Keratinocyte (primary cell): ENCODE results near the gene RAPGEF3. TPM values are rescaled to one million over a fixed set of nuclear protein-coding genes. Genes with fewer than 3 reads are reported as not detected.

ENCODE experiments used
- DNase-seq: peaks from one replicate; pipeline ENCODE4 v3.0.0-alpha.2; 2011; ENCODE audit warnings: low read depth, missing footprints, low spot score
- FAIRE-seq: peaks from 2 replicates; lab custom pipeline; 2011; peaks lifted over from hg19 to GRCh38; lab: Jason Lieb, UNC
- H2AFZ ChIP-seq: 2 replicates; pipeline ENCODE4 v1.6.0; 2012; ENCODE audit warnings: low read length, control low read depth, inconsistent platforms; ENCODE audit not compliant: control insufficient read depth
- H3K27ac ChIP-seq: 2 replicates; pipeline ENCODE4 v1.5.1; 2011; ENCODE audit warnings: low read length; ENCODE audit not compliant: control insufficient read depth, insufficient read depth
- H3K27me3 ChIP-seq: 3 replicates; pipeline ENCODE4 v1.6.0; 2011; ENCODE audit warnings: low read length; ENCODE audit not compliant: control insufficient read depth, insufficient read depth; ENCODE audit errors: extremely low read depth
- H3K36me3 ChIP-seq, 2 experiments: 2 replicates in 1 of 2; 3 replicates in 1 of 2; pipeline ENCODE4 v1.5.1; 2011; ENCODE audit warnings: low read length in 2 of 2, mild to moderate bottlenecking in 1 of 2; ENCODE audit not compliant: control insufficient read depth in 2 of 2, insufficient read depth in 2 of 2; ENCODE audit errors: extremely low read depth in 1 of 2
- H3K4me1 ChIP-seq: 3 replicates; pipeline ENCODE4 v1.5.1; 2011; ENCODE audit warnings: low read length; ENCODE audit not compliant: control insufficient read depth, insufficient read depth; ENCODE audit errors: extremely low read depth
- H3K4me2 ChIP-seq: 3 replicates; pipeline ENCODE4 v1.6.0; 2011; ENCODE audit warnings: low read depth, low read length; ENCODE audit not compliant: control insufficient read depth, insufficient read depth; ENCODE audit errors: extremely low read depth
- H3K4me3 ChIP-seq, 3 experiments: fragments of 200-600 bp in 1 of 3; sonication (generic) in 1 of 3; 2 replicates in 2 of 3; 3 replicates in 1 of 3; pipeline ENCODE4 v1.5.1; 2011 to 2016; ENCODE audit warnings: low read length in 3 of 3, mild to moderate bottlenecking in 3 of 3, control low read depth in 2 of 3, inconsistent platforms in 1 of 3, low read depth in 1 of 3, mixed read lengths in 1 of 3, mixed run types in 1 of 3, moderate library complexity in 1 of 3; ENCODE audit not compliant: control insufficient read depth in 2 of 3, insufficient read depth in 2 of 3; ENCODE audit errors: extremely low read depth in 1 of 3
- H3K79me2 ChIP-seq: 2 replicates; pipeline ENCODE4 v1.6.0; 2012; ENCODE audit warnings: low read length; ENCODE audit not compliant: control insufficient read depth, insufficient read depth
- H3K9ac ChIP-seq: 3 replicates; pipeline ENCODE4 v1.6.0; 2011; ENCODE audit warnings: low read length; ENCODE audit not compliant: control insufficient read depth, insufficient read depth; ENCODE audit errors: extremely low read depth
- H3K9me1 ChIP-seq: 3 replicates; pipeline ENCODE4 v1.6.0; 2011; ENCODE audit warnings: low read length; ENCODE audit not compliant: control insufficient read depth, insufficient read depth; ENCODE audit errors: extremely low read depth
- H3K9me3 ChIP-seq: 2 replicates; pipeline ENCODE4 v1.5.1; 2012; ENCODE audit warnings: low read depth, low read length; ENCODE audit not compliant: control insufficient read depth
- H4K20me1 ChIP-seq: 3 replicates; pipeline ENCODE4 v1.6.0; 2011; ENCODE audit warnings: low read length; ENCODE audit not compliant: control insufficient read depth, insufficient read depth; ENCODE audit errors: extremely low read depth
- EZH2 ChIP-seq: IDR thresholded peaks from one replicate; pipeline ENCODE4 v1.6.1; 2012; ENCODE audit warnings: inconsistent platforms, mild to moderate bottlenecking, low read length, moderate library complexity
- dilution Hi-C: fragments of 300-500 bp; cut with MboI; formaldehyde crosslinking; loops from one replicate; pipeline ENCODE4 v1.7.0; 2020; ENCODE audit warnings: low sequenced_read_pairs; ENCODE audit not compliant: extremely low pct_ligation_motif_present
- polyA plus RNA-seq, 5 experiments: library from polyadenylated mRNA; depleted of rRNA in 3 of 5; stranded (reverse) in 3 of 5; stranded (forward) in 1 of 5; unstranded in 1 of 5; fragments of >200 nt; gene quantifications; 1 replicate in 1 of 5; 2 replicates in 3 of 5; 3 replicates in 1 of 5; pipeline versions ENCODE4 v1.2.1 to v1.2.3, GENCODE V29; 2011 to 2012; ENCODE audit warnings: missing spikeins in 2 of 5, low read depth in 1 of 5, low replicate concordance in 1 of 5
- TF ChIP-seq, protein P1 (sequence below), 3 experiments: IDR thresholded peaks in 1 of 3; conservative IDR thresholded peaks in 1 of 3; optimal IDR thresholded peaks in 1 of 3; 2 replicates in 2 of 3; 3 replicates in 1 of 3; pipeline versions ENCODE3 to v1.5.1; 2011; ENCODE audit warnings: low read length in 3 of 3, mild to moderate bottlenecking in 3 of 3, moderate library complexity in 2 of 3, control low read depth in 1 of 3, inconsistent platforms in 1 of 3; ENCODE audit not compliant: insufficient read depth in 2 of 3; ENCODE audit errors: extremely low read depth in 1 of 3

The RAPGEF3 gene
- polyA plus RNA-seq, 1 donor (not counting 4 experiments of a cell fraction or from before 2014, with no cell fraction given) = 5.1 TPM

DNA sequence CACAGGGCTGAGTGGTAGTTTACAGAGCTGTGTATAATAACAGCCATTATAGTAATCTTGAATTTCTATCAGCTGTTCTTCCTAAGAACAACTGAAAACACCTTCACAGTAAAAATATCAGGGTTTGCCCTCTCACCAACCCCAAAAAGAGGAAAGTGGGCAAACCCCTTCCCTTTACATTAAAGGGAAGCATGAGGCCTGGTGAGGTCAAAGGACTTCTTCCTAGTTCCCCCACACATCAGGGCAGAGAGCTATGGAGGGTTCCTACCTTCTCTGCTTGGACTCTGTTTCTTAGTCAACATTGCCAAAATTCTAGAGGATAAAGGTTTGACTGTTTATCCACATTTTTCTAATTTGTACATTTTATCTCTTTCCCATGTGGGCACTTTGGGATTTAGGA is 48.4 kb downstream of the RAPGEF3 start:
- no peak overlapping the region for H3K9ac ChIP-seq
- no peaks in the 10 kb centered on the region for H4K20me1 ChIP-seq
- H3K36me3 ChIP-seq = no peaks in the 10 kb centered on the region
- no peak for TF ChIP-seq EZH2
- TF ChIP-seq, protein P1, sequence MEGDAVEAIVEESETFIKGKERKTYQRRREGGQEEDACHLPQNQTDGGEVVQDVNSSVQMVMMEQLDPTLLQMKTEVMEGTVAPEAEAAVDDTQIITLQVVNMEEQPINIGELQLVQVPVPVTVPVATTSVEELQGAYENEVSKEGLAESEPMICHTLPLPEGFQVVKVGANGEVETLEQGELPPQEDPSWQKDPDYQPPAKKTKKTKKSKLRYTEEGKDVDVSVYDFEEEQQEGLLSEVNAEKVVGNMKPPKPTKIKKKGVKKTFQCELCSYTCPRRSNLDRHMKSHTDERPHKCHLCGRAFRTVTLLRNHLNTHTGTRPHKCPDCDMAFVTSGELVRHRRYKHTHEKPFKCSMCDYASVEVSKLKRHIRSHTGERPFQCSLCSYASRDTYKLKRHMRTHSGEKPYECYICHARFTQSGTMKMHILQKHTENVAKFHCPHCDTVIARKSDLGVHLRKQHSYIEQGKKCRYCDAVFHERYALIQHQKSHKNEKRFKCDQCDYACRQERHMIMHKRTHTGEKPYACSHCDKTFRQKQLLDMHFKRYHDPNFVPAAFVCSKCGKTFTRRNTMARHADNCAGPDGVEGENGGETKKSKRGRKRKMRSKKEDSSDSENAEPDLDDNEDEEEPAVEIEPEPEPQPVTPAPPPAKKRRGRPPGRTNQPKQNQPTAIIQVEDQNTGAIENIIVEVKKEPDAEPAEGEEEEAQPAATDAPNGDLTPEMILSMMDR (optimal IDR thresholded peaks at IDR 0.05 in 1 of 3, IDR thresholded peaks at IDR 0.05 in 1 of 3, conservative IDR thresholded peaks at IDR 0.05 in 1 of 3; ENCODE audit: extremely low read depth in 1 of 3, insufficient read depth in 2 of 3, low read length in 3 of 3) = no peak
- dilution Hi-C loops = no loop called here
- no peak overlapping the region for H2AFZ ChIP-seq
- no peaks in the 10 kb centered on the region for H3K9me1 ChIP-seq
- no peak overlapping the region for H3K27ac ChIP-seq
- H3K9me3 ChIP-seq = no peaks in the 10 kb centered on the region
- no peak overlapping the region for H3K4me2 ChIP-seq
- no peak for FAIRE-seq
- no peaks in the 10 kb centered on the region for H3K27me3 ChIP-seq
- DNase-seq = no peak
- H3K4me3 ChIP-seq = no peak overlapping the region
- peaks cover 4% of the 10 kb centered on the region for H3K79me2 ChIP-seq
- H3K4me1 ChIP-seq = peaks cover 7% of the 10 kb centered on the region

- Histone ChIP-seq H3K36me3 (no peaks in the 10 kb centered on the region), H2AFZ (no peak overlapping the region), H3K9ac (no peak overlapping the region), H3K4me3 (no peak overlapping the region), H4K20me1 (no peaks in the 10 kb centered on the region), H3K27ac (no peak overlapping the region), H3K9me1 (no peaks in the 10 kb centered on the region), H3K27me3 (no peaks in the 10 kb centered on the region), H3K4me2 (no peak overlapping the region), H3K9me3 (no peaks in the 10 kb centered on the region), H3K79me2 (peaks cover 10% of the 10 kb centered on the region), H3K4me1 (peaks cover 11% of the 10 kb centered on the region)
- FAIRE-seq = no peak
- DNase-seq = no peak
- TF ChIP-seq, protein P1 (optimal IDR thresholded peaks at IDR 0.05 in 1 of 3, IDR thresholded peaks at IDR 0.05 in 1 of 3, conservative IDR thresholded peaks at IDR 0.05 in 1 of 3; ENCODE audit: extremely low read depth in 1 of 3, insufficient read depth in 2 of 3, low read length in 3 of 3) = no peak
- TF ChIP-seq EZH2 = no peak
- dilution Hi-C loops = no loop called here
Observed at GRCh38 chr12:47709671-47710070, 49.0 kb downstream of the RAPGEF3 start.
